ENCODE measurements around the gene SMCO3.

Gene SMCO3

GRCh38 chr12:14782756-14783155 is 31.2 kb downstream of the SMCO3 start:
- no peak overlapping the region for H2BK12ac ChIP-seq (ENCODE audit: low read length)
- H3K79me2 ChIP-seq (ENCODE audit: control insufficient read depth, insufficient read depth, low read length, poor library complexity) = no peaks in the 10 kb centered on the region
- no peak overlapping the region for H3K23ac ChIP-seq (ENCODE audit: low read length)
- H3K79me1 ChIP-seq (ENCODE audit: low read length) = peaks cover 2% of the 10 kb centered on the region
- H3K18ac ChIP-seq (ENCODE audit: low read length) = no peak overlapping the region
- H3K4me3 ChIP-seq (ENCODE audit: low read depth, low read length) = no peak overlapping the region
- no peaks in the 10 kb centered on the region for H3K27me3 ChIP-seq (ENCODE audit: insufficient read depth, low read length)
- H2AFZ ChIP-seq (ENCODE audit: insufficient read depth, low read length, poor library complexity) = no peak overlapping the region
- H3K4me1 ChIP-seq (ENCODE audit: control insufficient read depth in 1 of 2, insufficient read depth in 2 of 2, low read length in 2 of 2) = peaks cover 2% of the 10 kb centered on the region in 2 experiments
- no peak overlapping the region for H3K14ac ChIP-seq (ENCODE audit: low read length)
- DNase-seq = no peak
- H2BK120ac ChIP-seq (ENCODE audit: insufficient read depth, low read length, poor library complexity) = no peak overlapping the region
- no peak overlapping the region for H2BK5ac ChIP-seq (ENCODE audit: low read depth, low read length, poor library complexity)
- peaks cover 8 to 9% of the 10 kb centered on the region in 2 experiments for H3K36me3 ChIP-seq (ENCODE audit: control insufficient read depth in 1 of 2, insufficient read depth in 2 of 2, low read length in 2 of 2)
- no peak overlapping the region for H2AK5ac ChIP-seq (ENCODE audit: low read length)
- no peak overlapping the region for H3K4ac ChIP-seq (ENCODE audit: low read depth, low read length)
- H4K8ac ChIP-seq (ENCODE audit: low read depth, low read length) = no peak overlapping the region
- no peaks in the 10 kb centered on the region for H3K9me3 ChIP-seq (ENCODE audit: insufficient read depth, low read depth, low read length)
- H4K91ac ChIP-seq (ENCODE audit: low read depth, low read length) = no peak overlapping the region
- H4K12ac ChIP-seq (ENCODE audit: low read depth, low read length) = no peak overlapping the region
- no peak overlapping the region for H3K27ac ChIP-seq (ENCODE audit: low read depth, low read length)
- H3K9ac ChIP-seq (ENCODE audit: low read length) = no peak overlapping the region
- no peak overlapping the region for H3K4me2 ChIP-seq (ENCODE audit: low read length)

GRCh38 chr12:14781563-14781962 is 32.4 kb downstream of the SMCO3 start:
- Histone ChIP-seq H3K4me2 (ENCODE audit: low read length) (no peak overlapping the region), H3K18ac (ENCODE audit: low read length) (no peak overlapping the region), H3K4me1 (ENCODE audit: control insufficient read depth in 1 of 2, insufficient read depth in 2 of 2, low read length in 2 of 2) (peaks cover 2 to 4% of the 10 kb centered on the region in 2 experiments), H3K27me3 (ENCODE audit: insufficient read depth, low read length) (no peaks in the 10 kb centered on the region), H2AK5ac (ENCODE audit: low read length) (no peak overlapping the region), H3K9me3 (ENCODE audit: insufficient read depth, low read depth, low read length) (no peaks in the 10 kb centered on the region), H2BK5ac (ENCODE audit: low read depth, low read length, poor library complexity) (no peak overlapping the region), H3K79me2 (ENCODE audit: control insufficient read depth, insufficient read depth, low read length, poor library complexity) (no peaks in the 10 kb centered on the region), H4K12ac (ENCODE audit: low read depth, low read length) (no peak overlapping the region), H4K8ac (ENCODE audit: low read depth, low read length) (no peak overlapping the region), H4K91ac (ENCODE audit: low read depth, low read length) (no peak overlapping the region), H3K14ac (ENCODE audit: low read length) (no peak overlapping the region), H3K4me3 (ENCODE audit: low read depth, low read length) (no peak overlapping the region), H3K36me3 (ENCODE audit: control insufficient read depth in 1 of 2, insufficient read depth in 2 of 2, low read length in 2 of 2) (peaks cover 2% of the 10 kb centered on the region in 2 experiments), H2BK120ac (ENCODE audit: insufficient read depth, low read length, poor library complexity) (no peak overlapping the region), H3K79me1 (ENCODE audit: low read length) (peaks cover 2% of the 10 kb centered on the region), H3K9ac (ENCODE audit: low read length) (no peak overlapping the region), H2BK12ac (ENCODE audit: low read length) (no peak overlapping the region), H3K23ac (ENCODE audit: low read length) (no peak overlapping the region), H3K4ac (ENCODE audit: low read depth, low read length) (no peak overlapping the region), H3K27ac (ENCODE audit: low read depth, low read length) (no peak overlapping the region), H2AFZ (ENCODE audit: insufficient read depth, low read length, poor library complexity) (no peak overlapping the region)
- no CpG with 5 or more reads among the region's 2 CpGs for WGBS (ENCODE audit: extremely low coverage, insufficient coverage, insufficient read length)
- DNase-seq = no peak

GRCh38 chr12:14780859-14781258 is 33.1 kb downstream of the SMCO3 start:
- no peak overlapping the region for H2AK5ac ChIP-seq (ENCODE audit: low read length)
- no peak overlapping the region for H4K12ac ChIP-seq (ENCODE audit: low read depth, low read length)
- H4K91ac ChIP-seq (ENCODE audit: low read depth, low read length) = no peak overlapping the region
- H2BK120ac ChIP-seq (ENCODE audit: insufficient read depth, low read length, poor library complexity) = no peak overlapping the region
- H3K27ac ChIP-seq (ENCODE audit: low read depth, low read length) = no peak overlapping the region
- no peaks in the 10 kb centered on the region for H3K79me2 ChIP-seq (ENCODE audit: control insufficient read depth, insufficient read depth, low read length, poor library complexity)
- H2BK5ac ChIP-seq (ENCODE audit: low read depth, low read length, poor library complexity) = no peak overlapping the region
- no peak overlapping the region for H3K14ac ChIP-seq (ENCODE audit: low read length)
- H4K8ac ChIP-seq (ENCODE audit: low read depth, low read length) = no peak overlapping the region
- peaks cover 2% of the 10 kb centered on the region in 2 experiments for H3K36me3 ChIP-seq (ENCODE audit: control insufficient read depth in 1 of 2, insufficient read depth in 2 of 2, low read length in 2 of 2)
- H3K27me3 ChIP-seq (ENCODE audit: insufficient read depth, low read length) = no peaks in the 10 kb centered on the region
- H3K4me2 ChIP-seq (ENCODE audit: low read length) = no peak overlapping the region
- H3K4ac ChIP-seq (ENCODE audit: low read depth, low read length) = no peak overlapping the region
- no peak overlapping the region for H2BK12ac ChIP-seq (ENCODE audit: low read length)
- no peaks in the 10 kb centered on the region for H3K9me3 ChIP-seq (ENCODE audit: insufficient read depth, low read depth, low read length)
- H3K23ac ChIP-seq (ENCODE audit: low read length) = no peak overlapping the region
- H3K4me1 ChIP-seq (ENCODE audit: control insufficient read depth in 1 of 2, insufficient read depth in 2 of 2, low read length in 2 of 2) = peaks cover 2 to 8% of the 10 kb centered on the region in 2 experiments
- DNase-seq = no peak
- no CpG with 5 or more reads among the region's 3 CpGs for WGBS (ENCODE audit: extremely low coverage, insufficient coverage, insufficient read length)
- H3K4me3 ChIP-seq (ENCODE audit: low read depth, low read length) = no peak overlapping the region
- H3K79me1 ChIP-seq (ENCODE audit: low read length) = peaks cover 5% of the 10 kb centered on the region
- H3K18ac ChIP-seq (ENCODE audit: low read length) = no peak overlapping the region
- no peak overlapping the region for H3K9ac ChIP-seq (ENCODE audit: low read length)
- H2AFZ ChIP-seq (ENCODE audit: insufficient read depth, low read length, poor library complexity) = no peak overlapping the region

- Histone ChIP-seq H4K91ac (ENCODE audit: low read depth, low read length) (no peak overlapping the region), H3K79me2 (ENCODE audit: control insufficient read depth, insufficient read depth, low read length, poor library complexity) (peaks cover 5% of the 10 kb centered on the region), H3K9me3 (ENCODE audit: insufficient read depth, low read depth, low read length) (no peaks in the 10 kb centered on the region), H4K8ac (ENCODE audit: low read depth, low read length) (no peak overlapping the region), H2BK12ac (ENCODE audit: low read length) (no peak overlapping the region), H3K23ac (ENCODE audit: low read length) (no peak overlapping the region), H3K79me1 (ENCODE audit: low read length) (peaks cover 9% of the 10 kb centered on the region), H2BK5ac (ENCODE audit: low read depth, low read length, poor library complexity) (no peak overlapping the region), H3K9ac (ENCODE audit: low read length) (no peak overlapping the region), H4K12ac (ENCODE audit: low read depth, low read length) (no peak overlapping the region), H3K27me3 (ENCODE audit: insufficient read depth, low read length) (no peaks in the 10 kb centered on the region), H2AFZ (ENCODE audit: insufficient read depth, low read length, poor library complexity) (no peak overlapping the region), H2BK120ac (ENCODE audit: insufficient read depth, low read length, poor library complexity) (no peak overlapping the region), H3K14ac (ENCODE audit: low read length) (no peak overlapping the region), H3K4me2 (ENCODE audit: low read length) (no peak overlapping the region), H3K18ac (ENCODE audit: low read length) (no peak overlapping the region), H2AK5ac (ENCODE audit: low read length) (no peak overlapping the region), H3K4me1 (ENCODE audit: control insufficient read depth in 1 of 2, insufficient read depth in 2 of 2, low read length in 2 of 2) (peaks cover 2 to 8% of the 10 kb centered on the region in 2 experiments), H3K36me3 (ENCODE audit: control insufficient read depth in 1 of 2, insufficient read depth in 2 of 2, low read length in 2 of 2) (no peaks in the 10 kb centered on the region), H3K4me3 (ENCODE audit: low read depth, low read length) (no peak overlapping the region), H3K27ac (ENCODE audit: low read depth, low read length) (no peak overlapping the region), H3K4ac (ENCODE audit: low read depth, low read length) (no peak overlapping the region)
- no CpG with 5 or more reads among the region's 2 CpGs for WGBS (ENCODE audit: extremely low coverage, insufficient coverage, insufficient read length)
- no peak for DNase-seq
These were observed 34.1 kb downstream of the SMCO3 start for GRCh38 chr12:14779834-14780233.
